HG03378 (cell line): ENCODE results near the gene MRPS15.

ENCODE experiments used
- ATAC-seq: cut with Tn5 transposase; IDR thresholded peaks from one replicate; pipeline ENCODE4 v1.9.1; 2021; ENCODE audit warnings: mild to moderate bottlenecking, moderate library complexity; ENCODE audit not compliant: unreplicated experiment

Gene MRPS15

DNA sequence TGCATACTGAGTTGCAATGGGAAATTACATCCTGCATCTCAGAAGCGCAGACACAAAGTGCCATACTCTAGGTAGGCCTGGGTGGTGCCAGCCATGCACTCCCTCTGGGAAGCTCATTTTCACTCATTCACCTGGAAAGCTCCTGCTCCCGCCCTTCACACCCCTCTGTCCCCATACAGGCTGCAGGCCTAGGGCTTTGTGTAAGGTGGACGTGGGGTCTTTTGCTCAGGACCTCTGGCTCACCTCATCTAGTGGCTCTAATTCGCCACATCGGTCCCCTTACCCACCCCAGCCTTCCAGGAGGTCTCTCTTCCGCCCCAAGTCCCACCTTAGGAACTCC lies 751 bp downstream of the MRPS15 start:
- ATAC-seq, result no peak

DNA sequence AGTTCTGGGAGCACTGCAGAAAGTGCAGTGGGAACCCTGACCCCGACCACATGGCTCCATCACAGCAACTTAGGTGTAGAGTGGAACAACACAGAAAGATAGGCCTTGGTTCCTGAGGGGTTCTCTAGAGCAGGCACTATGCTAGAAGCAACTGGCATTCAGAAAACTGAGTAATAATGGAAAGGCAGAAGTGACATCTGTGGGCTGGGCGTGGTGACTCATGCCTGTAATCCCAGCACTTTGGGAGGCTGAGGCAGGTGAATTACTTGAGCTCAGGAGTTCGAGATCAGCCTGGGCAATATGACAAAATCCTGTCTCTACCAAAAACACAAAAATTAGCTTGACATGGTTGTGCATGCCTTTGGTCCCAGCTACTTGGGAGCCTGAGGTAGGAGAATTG lies 5.3 kb downstream of the MRPS15 start:
- no peak for ATAC-seq

DNA sequence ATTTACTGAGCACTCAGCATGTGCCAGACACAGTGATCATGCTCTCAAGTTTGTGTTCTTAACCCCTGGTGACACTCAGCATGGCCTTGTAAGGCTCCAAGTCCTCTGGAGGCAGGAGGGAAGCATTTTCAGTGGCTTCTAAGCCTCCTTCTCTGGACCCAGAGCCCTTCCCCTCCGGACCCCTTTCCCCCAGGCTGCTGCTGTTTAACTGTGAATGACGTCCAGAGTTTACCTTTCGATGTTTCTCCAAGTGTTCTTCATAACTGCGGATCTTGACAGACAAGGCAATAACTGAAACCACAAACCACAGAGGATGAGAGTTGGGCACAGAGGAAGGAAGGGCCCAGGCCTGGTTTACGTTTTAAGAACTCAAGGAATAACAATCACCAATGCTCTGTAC lies 6.5 kb downstream of the MRPS15 start:
- no peak for ATAC-seq

DNA sequence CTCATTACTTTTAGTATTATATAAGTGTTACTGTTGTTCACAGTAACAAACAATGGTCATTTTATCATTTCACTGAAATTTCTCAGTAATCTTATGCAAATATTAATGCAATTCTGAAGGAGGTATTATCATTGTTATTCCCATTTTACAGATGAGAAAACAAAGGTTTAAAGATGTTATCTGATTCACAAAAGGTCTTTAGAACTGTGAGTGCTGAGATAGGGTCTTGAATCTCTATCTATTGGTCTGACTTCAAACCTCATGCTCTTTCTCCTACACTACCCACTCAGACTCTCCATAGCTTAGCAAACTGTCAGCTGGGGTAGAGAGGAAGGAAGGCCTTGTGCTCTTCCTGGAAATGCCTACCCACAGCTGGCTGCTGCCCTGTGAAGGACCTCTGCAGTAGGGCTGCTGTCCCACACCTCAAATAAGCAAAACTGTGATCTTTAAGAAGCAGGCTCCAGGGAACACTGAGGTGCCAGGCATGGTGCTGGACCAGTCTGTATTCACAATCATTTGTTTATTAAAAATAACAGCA lies 7.7 kb downstream of the MRPS15 start:
- no peak for ATAC-seq

DNA sequence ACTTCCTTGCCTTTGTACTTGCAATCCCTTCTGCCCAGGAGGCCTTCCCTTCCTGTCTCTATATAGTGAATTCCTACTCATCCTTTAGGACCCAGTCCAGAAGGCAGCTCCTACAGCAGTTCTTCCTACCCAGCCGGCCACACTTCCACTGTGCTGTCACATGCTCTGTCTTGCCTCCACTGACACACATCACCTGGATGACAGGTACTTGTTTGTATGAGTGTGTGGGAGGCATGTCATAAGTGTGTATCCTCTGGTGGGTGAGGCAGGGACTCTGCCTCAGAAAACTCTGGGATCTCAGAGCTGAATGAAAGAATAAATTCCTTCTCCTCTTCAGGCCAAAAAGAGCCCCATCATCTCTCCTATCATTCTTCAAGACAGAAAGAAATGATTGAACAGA lies 8.8 kb downstream of the MRPS15 start:
- ATAC-seq, result no peak

DNA sequence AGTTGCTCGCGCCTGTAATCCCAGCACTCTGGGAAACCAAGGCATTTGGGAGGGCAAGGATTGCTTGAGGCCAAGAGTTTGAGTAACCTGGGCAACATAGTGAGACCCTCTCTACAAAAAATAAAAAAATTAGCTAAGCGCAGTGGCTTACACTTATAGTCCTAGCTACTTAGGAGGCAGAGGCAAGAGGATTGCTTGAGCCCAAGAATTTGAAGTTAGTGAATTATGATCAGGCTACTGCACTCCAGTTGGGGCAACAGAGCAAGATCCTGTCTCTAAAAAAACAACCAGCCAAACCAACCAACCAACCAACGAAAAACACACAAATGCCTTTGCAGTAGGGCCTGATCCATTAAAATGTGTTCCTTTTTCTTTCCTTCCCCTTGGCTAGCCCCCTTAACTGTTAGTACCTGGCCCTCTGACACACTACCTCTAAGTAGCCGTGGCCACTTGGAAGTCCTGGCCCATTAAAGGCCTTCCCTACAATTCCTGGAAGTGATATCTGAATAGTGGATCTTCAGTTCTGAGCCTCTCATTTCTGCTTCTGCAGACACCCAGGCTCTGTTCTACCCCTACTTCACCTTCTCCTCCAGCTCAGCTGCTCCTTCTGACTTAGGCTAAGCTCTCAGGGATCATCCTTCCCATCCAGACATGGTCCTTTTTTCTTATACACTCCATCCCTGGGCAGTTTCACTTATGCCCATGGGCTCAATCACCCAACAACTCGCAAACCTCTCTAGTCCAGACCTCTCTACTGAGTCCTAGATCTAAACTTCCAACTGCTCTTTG lies 10.4 kb downstream of the MRPS15 start:
- no peak for ATAC-seq

DNA sequence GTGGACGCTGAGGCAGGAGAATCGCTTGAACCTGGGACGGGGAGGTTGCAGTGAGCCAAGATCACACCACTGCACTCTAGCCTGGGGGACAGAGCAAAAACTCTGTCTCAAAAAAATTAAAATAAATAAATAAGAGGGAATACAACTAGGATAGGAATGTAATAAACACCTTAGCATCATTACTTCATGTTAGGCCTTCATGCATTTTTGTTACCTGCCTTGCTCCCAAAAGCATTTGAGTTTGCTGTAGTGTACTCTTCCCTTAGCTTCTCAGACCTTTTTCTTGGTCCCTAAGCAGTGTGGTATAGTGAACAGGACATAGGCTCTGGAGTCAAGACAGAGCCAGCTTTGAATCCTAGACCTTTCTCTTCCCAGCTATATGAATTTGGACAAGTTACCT lies 11.1 kb downstream of the MRPS15 start:
- no peak for ATAC-seq

DNA sequence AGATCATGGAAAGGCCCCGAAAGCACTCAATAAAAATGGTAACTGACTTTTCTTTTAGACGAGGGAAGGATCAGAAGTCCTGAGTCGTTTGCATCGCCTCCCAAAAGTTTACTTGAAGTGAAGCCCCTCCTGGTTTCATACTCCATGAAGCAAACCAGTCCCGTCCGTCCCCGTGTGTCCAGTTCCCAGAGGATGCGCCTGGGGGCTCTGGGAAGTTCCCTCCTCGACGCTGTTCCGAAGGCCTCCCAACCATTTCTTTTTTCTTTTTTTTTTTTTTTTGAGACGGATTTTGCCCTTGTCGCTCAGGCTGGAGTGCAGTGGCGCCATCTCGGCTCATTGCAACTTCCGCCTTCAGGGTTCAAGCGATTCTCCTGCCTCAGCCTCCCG lies 13.3 kb downstream of the MRPS15 start:
- no peak for ATAC-seq

DNA sequence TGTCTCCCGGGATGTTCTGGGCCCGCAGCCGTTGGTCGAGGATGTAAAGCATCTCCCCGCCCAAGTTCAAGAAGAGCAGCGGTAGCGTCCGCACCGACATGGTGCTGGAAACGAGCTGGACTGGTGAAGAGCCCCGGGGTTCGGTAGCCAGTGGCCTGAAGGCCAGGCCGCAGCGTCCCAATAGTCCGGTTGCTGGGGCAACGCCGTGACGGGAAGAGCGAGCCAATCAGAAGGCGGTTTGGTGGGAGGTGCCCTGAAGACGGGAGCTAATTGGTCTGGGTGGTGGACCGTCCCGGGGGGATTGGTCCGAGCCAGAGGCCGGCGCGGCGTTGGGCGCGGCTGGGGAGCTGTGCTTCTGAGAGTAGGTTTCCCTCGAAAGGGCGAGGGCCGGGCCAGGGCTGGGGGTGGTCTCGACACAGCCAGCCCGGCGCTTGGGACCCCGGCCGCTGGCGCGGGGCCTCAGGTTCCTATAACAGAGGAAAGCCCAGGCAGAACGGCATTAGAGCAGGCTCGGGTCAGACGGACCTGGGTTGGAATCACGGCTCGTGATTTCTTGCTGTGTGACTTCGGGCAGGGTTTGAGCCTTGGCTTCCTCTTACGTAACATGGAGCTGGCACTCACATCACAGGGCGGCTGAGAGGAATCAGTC lies 13.8 kb downstream of the MRPS15 start, which contains the start of gene OSCP1:
Gene OSCP1, minus strand, starts transcription at position 182 of the 649 bp plus-strand sequence. Its CDS starts 82 bp downstream, at position 100.
- ATAC-seq, result peak; percentile 90

DNA sequence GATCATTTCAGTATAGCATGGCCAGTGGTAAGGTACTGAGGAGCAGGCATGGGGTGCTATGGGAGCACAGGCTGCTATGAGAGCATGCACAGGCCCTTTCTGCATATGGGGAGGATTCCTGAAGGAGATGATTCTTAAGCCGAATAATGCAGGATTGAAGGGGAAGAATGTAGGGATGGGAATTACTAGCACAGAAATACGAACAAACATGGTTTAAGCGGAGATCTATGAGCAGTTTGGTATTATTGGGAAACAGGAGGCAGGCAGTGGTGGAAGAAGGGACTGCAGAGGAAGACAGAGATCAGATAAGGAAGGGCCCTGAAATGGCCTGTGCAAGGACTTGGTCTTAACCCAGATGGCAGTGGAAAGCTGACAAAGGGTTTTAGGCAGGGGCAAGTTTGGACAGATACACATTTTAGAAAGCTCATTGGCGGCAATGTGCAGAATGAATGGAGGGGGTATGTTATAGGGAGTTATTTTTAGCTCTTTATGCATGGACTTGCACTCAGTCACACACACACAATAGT lies 15.6 kb downstream of the MRPS15 start:
- no peak for ATAC-seq

DNA sequence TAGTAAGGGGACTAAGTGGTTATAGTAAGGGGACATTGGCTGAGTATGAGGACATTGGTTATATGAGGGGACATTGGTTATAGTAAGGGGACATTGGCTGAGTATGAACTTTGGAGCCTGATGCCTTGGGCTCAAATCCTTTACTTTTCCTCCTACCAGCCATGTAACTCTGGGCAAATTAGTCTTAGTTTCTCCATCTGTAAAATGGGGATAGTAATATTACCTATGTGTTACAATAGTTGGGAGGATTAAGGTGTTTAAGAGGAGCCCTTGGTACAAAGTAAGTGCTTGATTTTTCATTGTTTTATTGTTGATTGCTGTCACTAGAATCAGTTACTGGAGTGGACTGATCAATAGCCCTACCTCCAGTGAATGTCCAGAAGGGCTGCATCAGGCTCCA lies 16.7 kb downstream of the MRPS15 start:
- no peak for ATAC-seq

DNA sequence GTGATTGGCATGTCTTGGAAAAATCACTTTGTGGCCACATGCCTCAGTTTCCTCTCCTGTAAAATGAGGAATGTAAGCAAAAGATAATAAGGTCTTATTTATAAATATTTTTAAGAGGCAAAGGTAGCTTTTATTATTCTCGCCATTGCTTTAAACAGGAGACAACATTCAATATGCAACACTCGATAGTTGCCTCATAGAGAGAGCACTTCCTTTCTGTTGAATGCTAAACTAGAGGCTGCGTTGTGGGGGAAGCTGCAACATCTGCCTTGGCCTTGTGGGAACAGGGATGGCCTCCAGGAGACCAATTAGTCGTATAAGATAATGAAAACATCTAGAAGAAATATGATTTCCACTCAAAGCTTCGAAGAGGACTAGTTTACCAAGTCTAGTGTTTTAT lies 17.4 kb downstream of the MRPS15 start:
- ATAC-seq, result no peak

DNA sequence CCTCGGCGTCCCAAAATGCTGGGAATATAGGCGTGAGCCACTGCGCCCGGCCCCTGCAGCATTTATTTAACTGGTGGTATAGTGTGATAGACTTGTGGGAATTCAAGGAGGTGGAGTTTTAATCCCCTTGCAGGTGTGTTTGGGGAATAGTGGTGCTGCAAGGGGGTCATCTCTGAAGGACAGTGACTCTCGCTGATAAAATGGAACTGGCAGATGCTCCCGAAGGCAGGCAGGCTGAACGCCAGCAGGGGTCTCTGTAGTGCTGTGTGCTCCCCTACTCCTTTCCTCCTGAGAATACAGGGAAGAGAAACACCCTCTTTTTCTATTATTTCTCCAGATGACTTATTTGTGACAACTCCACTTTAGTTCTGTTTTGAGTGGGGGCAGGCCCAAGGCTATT lies 17.9 kb downstream of the MRPS15 start:
- ATAC-seq, result no peak

DNA sequence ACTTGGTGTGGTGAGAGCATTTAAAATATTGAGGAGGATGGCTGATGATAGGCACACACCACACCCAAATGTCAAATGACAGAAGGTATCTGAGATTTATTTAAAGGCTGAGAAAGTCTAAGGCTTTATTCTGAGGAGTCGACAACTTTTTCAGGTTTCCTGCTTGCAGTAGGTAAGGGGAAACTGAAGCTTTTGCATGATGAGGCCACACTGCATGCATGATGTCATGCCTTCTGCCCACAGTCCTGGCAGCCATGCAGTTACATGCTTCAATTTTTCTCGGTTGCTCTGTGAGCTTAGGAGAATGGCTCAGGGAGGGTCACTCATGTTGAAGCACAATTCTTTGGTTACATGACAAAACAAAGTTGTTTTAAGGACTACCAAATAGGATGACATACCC lies 20.9 kb downstream of the MRPS15 start:
- no peak for ATAC-seq

DNA sequence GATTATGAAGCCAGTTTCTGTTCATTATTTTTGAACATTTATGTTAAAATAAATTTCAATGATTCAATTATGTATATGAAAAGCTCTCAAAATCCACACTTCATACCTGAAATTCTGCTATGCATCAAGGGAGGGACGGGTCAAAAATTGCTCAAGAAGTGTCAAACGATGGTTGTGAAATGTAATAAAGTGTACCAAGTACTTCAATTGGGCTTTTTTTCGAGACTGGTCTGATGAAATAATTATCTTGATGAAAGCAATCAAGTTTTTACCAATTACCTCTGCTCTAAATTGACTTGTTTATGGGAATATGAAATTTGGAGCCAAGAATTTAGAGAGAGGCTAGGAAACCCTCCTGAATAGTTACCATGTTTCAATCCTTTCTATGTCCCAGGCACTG lies 21.8 kb downstream of the MRPS15 start:
- no peak for ATAC-seq

DNA sequence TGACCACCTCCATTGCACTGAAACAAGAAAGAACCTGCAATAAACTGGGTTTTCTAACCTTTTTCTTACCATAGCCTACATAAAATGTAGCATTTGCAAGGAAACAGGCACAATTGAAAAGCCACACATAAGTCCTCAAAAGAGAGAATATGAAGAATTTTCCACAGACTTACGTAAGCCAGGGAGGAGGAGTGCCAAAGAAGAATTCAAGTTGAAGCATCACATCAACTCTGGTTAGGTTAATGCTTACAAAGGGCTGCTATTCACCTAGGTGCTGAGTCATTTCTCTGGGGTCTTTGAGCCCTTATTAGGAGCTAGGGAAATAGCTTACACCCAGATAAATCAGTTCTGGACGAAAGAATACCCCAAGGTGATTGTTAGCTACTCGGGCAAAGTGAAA lies 23.5 kb downstream of the MRPS15 start:
- no peak for ATAC-seq

DNA sequence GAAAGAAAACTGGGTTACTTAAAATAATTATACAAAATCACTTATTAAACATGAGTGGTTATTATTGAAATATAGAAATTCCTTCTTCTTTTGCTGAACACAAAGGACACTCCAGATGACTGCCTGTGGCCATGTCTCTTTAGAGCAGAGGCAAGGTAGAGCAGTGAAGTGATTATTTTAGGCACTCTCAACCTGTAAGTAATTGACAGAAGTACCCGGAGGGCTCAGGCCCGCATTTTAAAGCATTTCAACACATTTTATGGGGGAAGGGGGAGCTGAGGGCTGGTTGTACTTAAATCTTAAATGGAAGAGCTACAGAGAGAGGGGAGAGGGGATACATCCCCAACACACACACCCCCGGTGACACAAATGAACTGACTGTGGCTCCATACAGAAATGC lies 24.1 kb downstream of the MRPS15 start:
- no peak for ATAC-seq

DNA sequence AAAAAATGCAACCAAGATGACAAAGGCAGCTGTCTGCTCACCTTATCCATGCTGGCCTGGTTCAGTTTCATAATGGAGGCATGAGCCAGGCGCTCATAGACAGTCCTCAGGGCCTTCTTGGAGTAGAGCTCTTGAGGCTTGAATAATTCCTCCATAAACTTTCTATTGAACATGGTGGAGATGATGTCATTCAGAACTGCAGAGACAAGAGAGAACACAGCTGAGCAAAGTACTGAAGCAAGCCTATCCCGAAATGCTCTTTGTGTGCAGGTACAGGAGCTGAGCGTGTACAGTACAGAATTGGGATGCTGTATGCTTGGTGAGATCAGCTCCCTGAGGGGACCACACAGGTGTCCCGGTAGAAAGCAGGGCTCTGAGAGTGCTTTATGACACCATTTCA lies 25.5 kb downstream of the MRPS15 start:
- ATAC-seq, result no peak

DNA sequence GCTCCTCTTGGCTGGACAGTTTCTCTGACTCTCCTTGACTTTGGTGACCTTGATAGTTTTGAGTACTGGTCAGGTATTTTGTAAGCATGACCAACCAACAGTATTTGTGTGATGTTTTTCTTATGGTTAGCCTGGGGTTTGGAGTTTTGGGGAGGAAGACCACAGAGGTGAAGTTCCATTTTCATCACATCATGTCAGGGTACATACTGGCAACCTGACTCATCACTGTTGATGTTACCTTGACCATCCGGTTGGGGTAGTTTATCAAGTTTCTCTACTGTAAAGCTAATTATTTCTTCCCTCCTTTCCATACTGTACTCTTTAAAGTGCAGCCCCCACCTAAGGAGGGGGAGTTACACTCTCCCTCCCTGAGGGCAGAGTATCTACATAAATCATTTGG lies 27.4 kb downstream of the MRPS15 start:
- ATAC-seq, result no peak

DNA sequence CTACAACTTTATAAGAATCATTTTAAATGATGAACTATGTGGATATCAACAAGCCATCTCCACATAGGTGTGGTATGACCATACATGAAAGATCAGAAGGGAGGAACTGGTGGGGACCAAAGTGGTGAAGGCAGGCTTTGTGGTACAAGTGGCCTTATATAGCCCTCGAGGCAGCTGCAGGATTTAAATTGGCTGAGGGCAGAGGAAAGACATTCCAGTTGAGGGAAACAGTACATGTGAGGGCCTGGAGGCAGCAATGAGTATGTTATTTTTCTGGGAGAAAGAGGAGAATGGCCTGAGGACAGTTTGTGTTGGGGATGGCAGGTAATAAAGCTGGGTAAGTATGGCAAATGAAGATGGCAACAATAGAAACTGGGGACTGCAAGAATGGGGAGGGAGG lies 31.1 kb downstream of the MRPS15 start:
- ATAC-seq, result no peak

DNA sequence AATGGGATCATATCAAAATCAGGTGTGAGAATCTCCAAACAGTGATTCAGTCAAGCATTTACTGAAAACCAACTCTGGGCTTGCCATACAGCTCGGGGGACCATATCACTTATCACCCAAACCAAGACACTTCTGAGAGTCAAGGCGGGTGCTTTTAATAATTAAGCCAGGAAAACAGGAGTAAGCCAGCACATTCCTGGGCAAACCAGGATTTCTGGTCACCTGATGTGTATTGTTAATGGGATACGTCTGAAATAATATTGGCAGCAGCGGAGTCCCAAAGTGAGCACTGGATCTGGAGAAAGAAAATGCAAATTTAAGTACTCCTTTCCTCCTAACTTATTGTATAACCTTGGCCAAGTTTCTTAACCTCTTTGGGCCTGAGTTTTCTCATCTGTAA lies 31.6 kb downstream of the MRPS15 start:
- ATAC-seq, result no peak

DNA sequence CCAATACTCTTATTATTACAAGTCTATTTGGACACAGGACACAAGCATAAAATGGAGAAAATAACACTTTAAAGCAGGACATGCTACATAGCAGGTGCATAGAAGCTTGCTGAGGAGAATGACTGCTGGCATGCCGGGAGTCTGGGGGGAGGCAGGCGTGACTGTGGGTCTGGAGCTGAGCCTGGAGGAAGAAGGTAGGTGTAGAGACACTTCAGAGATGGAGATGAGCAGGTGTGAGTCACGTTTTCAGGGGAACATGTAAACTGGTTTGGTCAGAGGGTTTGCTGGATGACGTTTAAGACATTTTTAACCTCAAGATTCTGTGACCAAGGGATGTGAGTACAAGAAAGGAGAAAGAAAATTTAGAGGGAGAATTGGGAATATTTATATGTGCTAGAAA lies 38.4 kb downstream of the MRPS15 start:
- ATAC-seq, result no peak
